SJCRH30 (cell line): ENCODE measurements around the gene KRTAP5-7. TPM values are rescaled to one million over a fixed set of nuclear protein-coding genes. Genes with fewer than 3 reads are reported as not detected.
"Not testable (repeated sequence)": the region's sequence is repeated elsewhere in the genome, so short reads cannot be mapped to it uniquely, and the experiment has no call there.

Experiments
- DNase-seq, 2 experiments: peaks; one replicate each; pipeline ENCODE4 v3.0.0-alpha.2; 2015 to 2020
- H3K27ac ChIP-seq: fragments of 250-450 bp; sonication (Bioruptor Pico); 2 replicates; pipeline ENCODE4 v1.5.1; 2020; ENCODE audit warnings: mild to moderate bottlenecking, moderate library complexity
- H3K27me3 ChIP-seq: fragments of 250-450 bp; sonication (Bioruptor Pico); 2 replicates; pipeline ENCODE4 v1.5.1; 2020; ENCODE audit warnings: mild to moderate bottlenecking, moderate library complexity
- H3K36me3 ChIP-seq: fragments of 250-450 bp; sonication (Bioruptor Pico); 2 replicates; pipeline ENCODE4 v1.5.1; 2020; ENCODE audit warnings: mild to moderate bottlenecking, moderate library complexity
- H3K4me1 ChIP-seq: fragments of 250-450 bp; sonication (Bioruptor Pico); 2 replicates; pipeline ENCODE4 v1.5.1; 2020; ENCODE audit warnings: mild to moderate bottlenecking, moderate library complexity
- H3K4me3 ChIP-seq: fragments of 250-450 bp; sonication (Bioruptor Pico); 2 replicates; pipeline ENCODE4 v1.5.1; 2020; ENCODE audit warnings: mild to moderate bottlenecking, moderate library complexity
- H3K9me3 ChIP-seq: fragments of 250-450 bp; sonication (Bioruptor Pico); replicated peaks from 2 replicates; pipeline ENCODE4 v1.5.1; 2020; ENCODE audit warnings: mild to moderate bottlenecking, moderate library complexity
- total RNA-seq: library from RNA; depleted of rRNA; stranded (reverse); fragments of >200 nt; shearing (Covaris generic); gene quantifications from 2 replicates; pipeline ENCODE4 v1.2.3, GENCODE V29; 2014; rRNA removed

The KRTAP5-7 gene
- total RNA-seq, 1 experiment from 2014 or later = not detected

GRCh38 chr11:71571101-71571850 lies 44.2 kb downstream of the KRTAP5-7 start:
- H3K4me1 ChIP-seq, H3K4me3 ChIP-seq, H3K9me3 ChIP-seq, H3K27ac ChIP-seq, H3K27me3 ChIP-seq, DNase-seq, H3K36me3 ChIP-seq: not testable (repeated sequence)

- peaks cover 4% of the 10 kb centered on the region; the same call in 1 of the 2 replicates for H3K27me3 ChIP-seq
- no peaks in the 10 kb centered on the region for H3K4me1 ChIP-seq
- H3K9me3 ChIP-seq = no peaks in the 10 kb centered on the region
- no peak overlapping the region for H3K27ac ChIP-seq
- H3K4me3 ChIP-seq = no peak overlapping the region
- H3K36me3 ChIP-seq = no peaks in the 10 kb centered on the region
- DNase-seq = no peak
Measured at GRCh38 chr11:71572811-71573210, 45.7 kb downstream of the KRTAP5-7 start.

GRCh38 chr11:71574418-71574817 lies 47.4 kb downstream of the KRTAP5-7 start:
- no peak for DNase-seq
- Histone ChIP-seq H3K27me3 (peaks cover 4% of the 10 kb centered on the region; the same call in 1 of the 2 replicates), H3K4me3 (no peak overlapping the region), H3K4me1 (no peaks in the 10 kb centered on the region), H3K36me3 (no peaks in the 10 kb centered on the region), H3K27ac (no peak overlapping the region), H3K9me3 (no peaks in the 10 kb centered on the region)

GRCh38 chr11:71575723-71576424 lies 48.8 kb downstream of the KRTAP5-7 start:
- Histone ChIP-seq H3K36me3 (no peaks in the 10 kb centered on the region), H3K27me3 (peaks cover 4% of the 10 kb centered on the region; the same call in 1 of the 2 replicates), H3K4me1 (no peaks in the 10 kb centered on the region), H3K4me3 (no peak overlapping the region), H3K27ac (no peak overlapping the region), H3K9me3 (no peaks in the 10 kb centered on the region)
- DNase-seq = no peak

- H3K4me3 ChIP-seq, DNase-seq, H3K9me3 ChIP-seq, H3K4me1 ChIP-seq, H3K36me3 ChIP-seq, H3K27me3 ChIP-seq, H3K27ac ChIP-seq: not testable (repeated sequence)
Measured at GRCh38 chr11:71576688-71577465, 49.8 kb downstream of the KRTAP5-7 start.

GRCh38 chr11:71577469-71578004 lies 50.5 kb downstream of the KRTAP5-7 start:
- H3K4me3 ChIP-seq = no peak overlapping the region
- no peaks in the 10 kb centered on the region for H3K4me1 ChIP-seq
- no peaks in the 10 kb centered on the region for H3K36me3 ChIP-seq
- H3K27ac ChIP-seq = no peak overlapping the region
- H3K9me3 ChIP-seq = no peaks in the 10 kb centered on the region
- no peak for DNase-seq
- peaks cover 4% of the 10 kb centered on the region; the same call in 1 of the 2 replicates for H3K27me3 ChIP-seq

Other genes with a start within 250 kb of the KRTAP5-7 start
- 40.1 and 42.8 TPM in 2 replicates for gene DHCR7, start 78.9 kb upstream of the KRTAP5-7 start, total RNA-seq
- 17.8 and 18.0 TPM in 2 replicates for gene NADSYN1, start 74.1 kb upstream of the KRTAP5-7 start, total RNA-seq
- gene KRTAP5-8, start 10.8 kb downstream of the KRTAP5-7 start, total RNA-seq = not detected in 2 replicates
- gene KRTAP5-9, start 21.2 kb downstream of the KRTAP5-7 start, total RNA-seq = not detected in 2 replicates
- not detected in 2 replicates for gene KRTAP5-10, start 38.3 kb downstream of the KRTAP5-7 start, total RNA-seq
- gene KRTAP5-11, start 55.6 kb downstream of the KRTAP5-7 start, total RNA-seq = not detected in 2 replicates